ENCODE results near the gene CCNK.

The CCNK gene

DNA sequence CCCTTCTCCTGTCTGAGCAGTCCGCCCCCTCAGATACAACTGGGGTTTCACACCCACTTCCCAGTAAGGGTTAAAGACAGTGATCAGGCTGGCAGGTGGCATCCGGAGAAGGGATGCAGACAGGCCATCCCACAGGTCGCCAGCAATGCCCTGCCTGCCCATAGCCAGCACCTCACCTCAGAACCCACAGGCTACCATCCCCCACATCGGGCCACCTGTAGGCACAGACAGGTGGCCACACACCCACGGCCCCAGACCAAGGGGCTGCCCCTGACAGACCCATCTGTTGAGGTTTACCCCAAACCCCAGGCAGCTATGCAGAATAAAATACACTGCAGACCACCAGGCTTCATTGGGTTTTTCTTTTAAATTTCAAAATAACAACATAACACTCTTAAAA lies 57.5 kb downstream of the CCNK start:
- no peak for DNase-seq

DNA sequence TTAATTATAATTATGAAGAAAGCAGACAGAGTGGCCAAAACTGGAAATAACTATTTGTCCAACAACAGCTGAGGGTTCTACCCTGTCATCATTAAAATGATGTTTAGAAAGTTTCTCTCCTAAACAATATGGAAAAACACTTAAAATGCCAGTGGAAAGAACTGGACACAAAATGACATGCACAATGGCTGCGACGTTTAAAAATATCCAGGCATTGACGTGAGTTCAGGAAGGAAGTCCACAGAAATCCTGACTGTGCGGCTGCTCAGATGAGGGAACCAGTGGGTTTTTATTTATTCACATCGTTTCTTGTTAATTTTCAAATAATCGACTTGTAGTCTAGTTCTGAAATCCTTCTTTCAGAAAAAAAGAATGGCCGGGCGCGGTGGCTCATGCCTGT lies 58.3 kb downstream of the CCNK start:
- DNase-seq = no peak

- no peak for DNase-seq
These were observed 59.2 kb downstream of the CCNK start for GRCh38 chr14:99540196-99541032.

GRCh38 chr14:99541211-99541610 lies 60.0 kb downstream of the CCNK start:
- DNase-seq = no peak

DNA sequence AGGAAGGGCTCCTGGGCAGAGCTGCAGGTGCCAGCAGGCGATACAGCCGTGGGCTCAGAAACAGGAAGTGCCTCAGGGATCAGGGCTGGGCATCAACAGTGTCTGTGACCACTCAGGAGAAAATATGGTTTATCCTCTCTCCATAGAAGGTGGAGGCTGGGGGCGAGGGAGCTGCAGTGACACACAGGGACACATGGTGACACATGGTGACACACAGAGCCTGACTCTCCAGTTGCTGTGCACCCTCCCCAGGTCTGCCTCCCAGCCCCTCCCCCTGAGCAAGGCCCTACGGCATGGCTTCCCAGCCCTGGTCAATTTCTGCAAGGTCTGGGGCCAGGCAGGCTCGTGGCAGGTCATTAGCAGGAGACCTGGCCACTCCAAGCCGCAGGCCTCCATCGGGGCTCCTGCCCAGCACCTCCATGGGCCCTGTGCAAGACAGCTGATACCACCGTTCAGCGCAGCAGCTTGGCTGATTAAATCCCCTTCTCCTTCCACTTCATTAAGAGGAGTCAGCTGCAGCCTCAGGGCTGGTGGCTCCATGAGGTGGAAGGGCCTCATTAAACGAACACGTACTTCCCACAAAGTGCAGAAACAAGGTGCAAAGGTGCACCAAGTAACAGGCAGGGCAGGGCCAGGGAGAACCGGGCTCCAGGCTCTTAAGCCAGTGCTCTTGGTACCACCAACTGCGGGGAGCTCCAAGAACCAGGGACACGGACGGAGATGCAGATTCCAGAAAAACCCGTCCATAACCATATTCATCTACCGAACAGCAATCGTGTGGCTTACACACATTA lies 60.7 kb downstream of the CCNK start:
- peak; percentile 57 for DNase-seq

- no peak for DNase-seq
These were observed 61.4 kb downstream of the CCNK start for GRCh38 chr14:99542566-99542965.

GRCh38 chr14:99543370-99543769 lies 62.2 kb downstream of the CCNK start:
- DNase-seq = no peak

DNA sequence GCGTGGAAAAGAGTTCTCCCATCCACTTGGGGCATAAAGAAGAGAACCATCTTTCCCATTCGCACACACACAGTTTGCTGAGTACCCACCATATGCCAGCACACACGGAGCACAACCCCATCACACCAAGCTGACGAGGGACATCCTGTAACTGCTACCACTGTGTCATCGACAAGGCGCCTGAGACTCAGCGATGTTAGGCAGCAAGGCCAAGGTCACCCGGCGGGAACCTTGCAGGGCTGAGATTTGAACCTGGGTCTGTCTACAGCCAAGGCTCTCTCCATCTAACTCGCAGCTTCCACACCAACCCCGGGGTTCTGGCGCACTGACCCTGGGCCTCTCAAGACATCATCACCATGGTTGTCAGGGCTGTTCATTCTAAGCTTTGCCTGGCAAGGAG lies 62.8 kb downstream of the CCNK start:
- no peak for DNase-seq

- DNase-seq = peak; percentile 56
These were observed 63.8 kb downstream of the CCNK start for GRCh38 chr14:99544991-99545390.

DNA sequence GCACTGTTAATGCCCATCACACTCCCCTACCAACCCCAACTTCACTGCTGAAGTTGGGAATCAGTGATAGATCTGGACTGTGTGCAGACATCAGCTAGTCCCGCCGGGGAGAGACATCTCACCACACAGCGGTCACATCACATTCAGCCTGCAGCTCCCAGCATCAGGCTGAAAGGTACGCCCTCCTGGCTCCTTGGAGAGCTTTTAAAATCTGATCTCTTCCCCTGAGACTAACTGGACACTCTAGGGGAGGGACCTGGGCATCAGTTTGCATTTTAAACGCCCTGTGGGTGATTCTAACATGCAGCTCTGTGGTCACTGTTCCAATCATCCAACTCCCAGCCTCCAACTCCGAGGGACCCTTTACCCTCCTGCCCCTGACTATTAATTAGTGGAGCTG lies 64.4 kb downstream of the CCNK start:
- no peak for DNase-seq

- DNase-seq = no peak
These were observed 65.1 kb downstream of the CCNK start for GRCh38 chr14:99546234-99546879.

DNA sequence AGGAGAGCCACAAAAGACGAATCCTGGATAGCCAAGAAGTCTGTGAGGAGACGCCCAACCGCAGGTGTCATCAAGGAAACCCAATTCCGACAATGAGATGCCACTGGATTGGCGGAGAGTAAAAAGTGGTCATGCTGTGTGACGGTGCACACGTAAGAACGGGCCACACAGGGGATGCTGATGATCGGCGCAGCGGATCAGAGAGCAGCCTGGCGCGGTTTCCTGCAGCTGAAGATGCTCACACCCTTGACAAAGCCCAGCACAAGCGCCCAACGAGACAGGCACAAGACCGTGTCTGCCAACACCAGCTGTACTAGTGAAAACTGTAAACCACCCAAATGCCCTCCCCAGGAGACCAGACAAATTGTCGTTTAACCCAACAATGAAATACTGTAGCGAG lies 67.0 kb downstream of the CCNK start:
- no peak for DNase-seq

DNA sequence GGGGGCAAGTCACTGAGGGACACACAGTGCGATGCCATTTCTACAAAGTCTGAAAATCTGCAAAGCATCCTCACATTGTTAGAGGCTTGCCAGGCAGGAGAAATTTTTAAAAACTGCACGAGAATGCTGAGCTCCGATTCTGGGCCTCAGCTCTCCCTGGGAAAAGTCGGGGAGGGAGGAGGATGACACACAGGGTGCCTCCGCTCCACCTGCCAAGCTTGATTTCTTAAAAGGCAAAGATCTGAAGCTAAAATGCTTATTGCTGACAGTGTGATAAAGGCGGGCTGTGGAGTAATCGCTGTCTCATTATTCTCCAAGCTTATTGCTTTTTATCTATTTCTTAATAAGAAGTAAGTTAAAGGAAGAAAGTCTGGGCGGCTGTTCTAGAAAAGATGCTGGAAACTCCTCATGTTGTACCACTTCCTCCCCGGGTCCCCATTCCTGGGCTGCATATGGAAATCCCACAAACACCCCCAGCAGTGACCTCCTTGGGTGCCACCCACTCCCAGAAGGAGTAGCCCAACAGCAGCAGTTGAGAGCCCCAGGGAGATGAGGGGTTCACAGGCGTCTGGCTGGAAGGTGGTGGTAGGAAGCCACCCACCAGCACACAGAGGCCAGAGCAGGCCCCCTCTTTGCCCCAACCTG lies 67.8 kb downstream of the CCNK start:
- no peak for DNase-seq

- no peak for DNase-seq
These were observed 68.5 kb downstream of the CCNK start for GRCh38 chr14:99549684-99550083.

GRCh38 chr14:99550387-99550992 lies 69.3 kb downstream of the CCNK start:
- DNase-seq = no peak

GRCh38 chr14:99551034-99551922 lies 70.1 kb downstream of the CCNK start:
- DNase-seq = no peak

DNA sequence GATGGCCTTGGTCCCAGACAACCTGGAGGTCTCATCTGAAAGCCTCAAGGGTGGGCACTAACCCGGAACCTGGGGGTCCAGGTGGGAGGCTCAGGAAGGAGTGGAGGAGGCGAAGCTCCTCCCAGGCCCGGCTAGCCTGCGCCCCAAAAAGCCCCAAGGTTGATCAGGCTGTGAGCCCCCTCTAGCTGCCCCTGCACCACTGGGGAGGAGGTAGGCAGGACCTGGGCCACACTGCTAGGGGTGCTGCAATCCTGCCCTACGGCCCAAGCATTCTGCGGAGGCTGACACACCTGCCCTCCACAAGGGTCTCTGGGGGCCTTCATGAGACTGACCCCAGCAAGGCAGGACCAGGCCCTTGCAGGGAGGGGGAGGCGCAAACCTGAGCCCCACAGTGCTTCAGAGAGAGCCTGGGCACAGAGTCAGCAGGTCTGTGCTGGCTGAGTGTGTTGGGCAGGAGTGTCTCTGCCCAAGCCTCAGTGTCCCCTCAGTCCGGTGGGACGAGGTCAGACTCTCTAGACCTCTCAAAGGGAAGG lies 70.9 kb downstream of the CCNK start:
- DNase-seq = no peak

DNA sequence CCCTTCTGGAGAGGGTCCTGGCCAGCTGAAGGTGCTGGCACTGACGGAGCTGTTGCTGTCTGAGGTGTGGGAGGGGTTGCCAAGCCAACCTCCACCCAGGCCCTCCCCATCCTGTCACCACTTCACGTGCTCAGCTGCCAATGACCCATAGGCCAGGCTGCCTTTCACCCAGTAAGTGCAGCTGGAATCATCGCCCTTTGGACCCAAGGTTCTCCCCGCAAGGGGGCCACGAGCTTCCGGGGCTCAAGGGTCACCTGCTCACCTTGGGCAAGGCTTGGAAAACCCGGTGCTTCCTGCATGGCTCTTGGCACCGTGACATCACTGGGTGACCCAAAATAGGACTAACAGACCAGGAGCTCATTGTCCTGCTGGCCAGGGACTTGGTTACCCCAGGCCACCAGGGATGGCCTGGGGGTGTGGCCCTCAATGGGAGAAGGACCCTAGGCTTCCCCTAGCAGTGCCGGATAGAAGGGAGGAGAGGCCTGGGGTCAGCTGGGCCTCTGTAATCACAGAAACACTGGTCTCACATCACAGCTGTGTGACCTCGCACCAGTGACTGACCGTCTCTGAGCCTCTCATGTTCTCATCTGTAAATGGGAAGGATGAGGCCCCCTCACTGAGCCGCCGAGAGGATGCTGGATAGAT lies 71.5 kb downstream of the CCNK start:
- DNase-seq = no peak

- DNase-seq = no peak
These were observed 73.0 kb downstream of the CCNK start for GRCh38 chr14:99554184-99554583.

DNA sequence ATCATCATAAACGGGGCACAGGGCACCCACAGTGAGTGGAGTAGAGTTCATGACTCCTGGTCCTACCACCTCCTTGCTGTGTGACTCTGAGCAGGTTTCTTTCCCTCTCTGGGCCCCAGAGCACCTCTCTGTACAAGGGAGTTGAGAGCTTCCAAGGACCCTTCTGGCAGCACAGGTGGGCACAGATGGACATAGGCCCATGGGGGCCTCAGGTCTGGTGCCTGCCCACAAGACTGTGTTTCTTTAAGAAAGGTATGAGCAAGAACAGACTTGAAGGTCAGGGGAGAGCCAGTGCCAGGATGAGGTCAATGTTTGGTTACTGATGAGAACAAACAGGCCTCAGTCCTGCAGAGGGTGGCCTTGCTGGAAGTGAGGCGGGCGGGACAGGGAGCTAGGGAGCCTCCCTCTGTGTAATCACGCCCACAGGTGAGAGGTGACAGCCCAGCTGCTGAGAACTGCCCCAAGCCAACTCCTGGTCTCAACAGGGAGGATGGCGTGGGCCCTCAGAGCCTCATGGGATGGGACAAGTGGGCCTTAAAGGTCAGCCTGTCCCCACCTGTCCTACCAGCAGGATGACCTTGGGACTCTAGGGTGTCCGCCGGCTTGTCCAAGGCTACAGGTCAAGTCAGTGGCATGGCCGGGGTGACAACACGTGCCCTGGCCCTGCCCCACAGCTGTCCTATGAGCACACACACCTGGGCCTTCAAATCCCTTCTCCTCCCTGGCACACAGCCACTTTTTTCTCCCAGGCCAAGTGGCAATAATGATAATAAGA lies 73.7 kb downstream of the CCNK start:
- DNase-seq = no peak
